ENCODE measurements around the gene LRCH1. TPM values are rescaled to one million over a fixed set of nuclear protein-coding genes. Genes with fewer than 3 reads are reported as not detected.

The LRCH1 gene
- total and polyA plus RNA-seq, 2 donors (not counting 1 experiment from before 2014, with no cell fraction given), result 12.0 to 12.4 TPM

GRCh38 chr13:46773541-46773940 lies 220.6 kb downstream of the LRCH1 start:
- no peak for TF ChIP-seq CTCF (conservative IDR thresholded peaks at IDR 0.05 in 1 of 2, IDR thresholded peaks at IDR 0.05 in 1 of 2; ENCODE audit: low read depth in 1 of 2, low read length in 2 of 2)
- Histone ChIP-seq H3K27ac (ENCODE audit: insufficient read depth, low read length) (no peak overlapping the region), H3K4me1 (ENCODE audit: control insufficient read depth, extremely low read depth, insufficient read depth, low read length) (peaks cover 3% of the 10 kb centered on the region), H3K9me3 (ENCODE audit: control insufficient read depth, insufficient read depth, low read depth, low read length) (no peaks in the 10 kb centered on the region), H3K4me3 (replicated peaks in 1 of 4; ENCODE audit: control extremely low read depth in 1 of 4, insufficient read depth in 1 of 4, low read depth in 3 of 4, low read length in 4 of 4) (no peak overlapping the region), H4K20me1 (ENCODE audit: control insufficient read depth, extremely low read depth, insufficient read depth, low read length) (no peaks in the 10 kb centered on the region), H3K27me3 (ENCODE audit: control insufficient read depth, insufficient read depth, low read length) (no peaks in the 10 kb centered on the region), H3K79me2 (ENCODE audit: control insufficient read depth, insufficient read depth, low read length) (no peaks in the 10 kb centered on the region), H2AFZ (ENCODE audit: low read length) (no peak overlapping the region), H3K4me2 (ENCODE audit: extremely low read depth, insufficient read depth, low read length) (no peak overlapping the region), H3K9ac (ENCODE audit: insufficient read depth, low read length) (no peak overlapping the region), H3K36me3 (ENCODE audit: control insufficient read depth, insufficient read depth, low read length) (peaks cover 8% of the 10 kb centered on the region)
- DNase-seq (ENCODE audit: low read depth in 2 of 2), result no peak

- Histone ChIP-seq H2AFZ (ENCODE audit: low read length) (no peak overlapping the region), H3K4me1 (ENCODE audit: control insufficient read depth, extremely low read depth, insufficient read depth, low read length) (peaks cover 3% of the 10 kb centered on the region), H3K79me2 (ENCODE audit: control insufficient read depth, insufficient read depth, low read length) (no peaks in the 10 kb centered on the region), H3K27me3 (ENCODE audit: control insufficient read depth, insufficient read depth, low read length) (no peaks in the 10 kb centered on the region), H3K9me3 (ENCODE audit: control insufficient read depth, insufficient read depth, low read depth, low read length) (no peaks in the 10 kb centered on the region), H3K9ac (ENCODE audit: insufficient read depth, low read length) (no peak overlapping the region), H3K4me2 (ENCODE audit: extremely low read depth, insufficient read depth, low read length) (no peak overlapping the region), H3K36me3 (ENCODE audit: control insufficient read depth, insufficient read depth, low read length) (peaks cover 8% of the 10 kb centered on the region), H3K4me3 (replicated peaks in 1 of 4; ENCODE audit: control extremely low read depth in 1 of 4, insufficient read depth in 1 of 4, low read depth in 3 of 4, low read length in 4 of 4) (no peak overlapping the region), H4K20me1 (ENCODE audit: control insufficient read depth, extremely low read depth, insufficient read depth, low read length) (no peaks in the 10 kb centered on the region), H3K27ac (ENCODE audit: insufficient read depth, low read length) (no peak overlapping the region)
- TF ChIP-seq EZH2 (IDR thresholded peaks at IDR 0.05; ENCODE audit: low read length, missing control alignments), result no peak
- no peak for TF ChIP-seq CTCF (conservative IDR thresholded peaks at IDR 0.05 in 1 of 2, IDR thresholded peaks at IDR 0.05 in 1 of 2; ENCODE audit: low read depth in 1 of 2, low read length in 2 of 2)
- DNase-seq (ENCODE audit: low read depth in 2 of 2), result no peak
Measured at GRCh38 chr13:46775385-46776107, 222.6 kb downstream of the LRCH1 start.

- Histone ChIP-seq H3K4me3 (replicated peaks in 1 of 4; ENCODE audit: control extremely low read depth in 1 of 4, insufficient read depth in 1 of 4, low read depth in 3 of 4, low read length in 4 of 4) (no peak overlapping the region), H3K4me1 (ENCODE audit: control insufficient read depth, extremely low read depth, insufficient read depth, low read length) (peaks cover 3% of the 10 kb centered on the region), H3K27ac (ENCODE audit: insufficient read depth, low read length) (no peak overlapping the region), H2AFZ (ENCODE audit: low read length) (no peak overlapping the region), H3K9ac (ENCODE audit: insufficient read depth, low read length) (no peak overlapping the region), H3K36me3 (ENCODE audit: control insufficient read depth, insufficient read depth, low read length) (peaks cover 6% of the 10 kb centered on the region), H4K20me1 (ENCODE audit: control insufficient read depth, extremely low read depth, insufficient read depth, low read length) (no peaks in the 10 kb centered on the region), H3K9me3 (ENCODE audit: control insufficient read depth, insufficient read depth, low read depth, low read length) (no peaks in the 10 kb centered on the region), H3K79me2 (ENCODE audit: control insufficient read depth, insufficient read depth, low read length) (no peaks in the 10 kb centered on the region), H3K4me2 (ENCODE audit: extremely low read depth, insufficient read depth, low read length) (no peak overlapping the region), H3K27me3 (ENCODE audit: control insufficient read depth, insufficient read depth, low read length) (no peaks in the 10 kb centered on the region)
- DNase-seq (ENCODE audit: low read depth in 2 of 2), result peak in 1 of 2 donors; percentile 29
- no peak for TF ChIP-seq EZH2 (IDR thresholded peaks at IDR 0.05; ENCODE audit: low read length, missing control alignments)
- no peak for TF ChIP-seq CTCF (conservative IDR thresholded peaks at IDR 0.05 in 1 of 2, IDR thresholded peaks at IDR 0.05 in 1 of 2; ENCODE audit: low read depth in 1 of 2, low read length in 2 of 2)
Measured at GRCh38 chr13:46778095-46778494, 225.1 kb downstream of the LRCH1 start.

Measured in fibroblast of lung (primary cell).